NCI-H2171 treated with DMSO at 0.1 percent for 48 hours (cell line): ENCODE data around the gene VMAC.

Source experiments
- DNase-seq: peaks from one replicate; lab custom pipeline; 2025; lab: John Stamatoyannopoulos, UW

VMAC gene

DNA sequence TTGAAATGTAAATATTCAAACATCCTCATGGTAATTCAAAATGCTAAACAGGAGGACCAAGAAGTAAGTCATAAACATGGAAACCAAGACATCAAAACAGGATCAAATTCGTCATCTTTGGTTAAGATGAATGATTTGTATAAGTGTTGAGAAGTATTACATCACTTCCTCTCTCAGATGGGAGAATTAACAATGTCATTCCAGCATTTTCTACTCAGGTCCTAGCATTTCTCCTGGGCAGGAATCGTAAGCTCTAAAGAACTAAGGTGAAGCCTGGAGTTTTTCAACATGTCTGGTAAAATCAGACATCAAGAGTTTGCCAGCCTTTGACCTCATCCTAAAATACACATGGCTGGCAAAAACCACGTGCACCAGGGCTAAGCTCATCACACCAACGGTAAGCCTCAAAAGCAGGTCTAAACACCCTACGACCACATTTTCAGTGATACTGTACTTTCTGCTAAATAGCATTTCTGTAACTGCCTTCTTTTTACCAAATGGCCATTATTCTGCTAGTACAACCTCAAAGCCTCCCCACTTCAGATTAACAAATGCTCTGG is 48.4 kb downstream of the VMAC start:
- no peak for DNase-seq

- no peak for DNase-seq
These were observed 49.1 kb downstream of the VMAC start for GRCh38 chr19:5953680-5954213.

DNA sequence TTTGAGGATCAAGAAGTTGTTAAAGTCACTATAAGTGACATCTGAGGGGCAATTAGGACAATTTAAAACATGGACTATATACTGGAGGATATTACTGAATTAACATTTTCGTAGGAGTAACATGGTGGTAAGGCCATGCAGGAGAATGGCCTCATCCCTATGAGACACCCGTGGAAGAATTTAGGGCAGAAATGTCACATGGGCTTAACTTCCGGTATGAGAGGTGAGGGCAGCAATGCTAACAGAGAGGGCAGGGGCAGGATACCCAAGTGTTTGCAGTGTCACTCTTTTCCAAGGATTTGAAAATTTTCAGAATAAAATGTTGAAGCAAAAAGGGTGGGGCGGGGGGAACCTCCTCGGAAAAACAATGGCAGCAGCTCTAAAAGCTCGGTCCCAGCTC is 49.6 kb downstream of the VMAC start:
- no peak for DNase-seq

DNA sequence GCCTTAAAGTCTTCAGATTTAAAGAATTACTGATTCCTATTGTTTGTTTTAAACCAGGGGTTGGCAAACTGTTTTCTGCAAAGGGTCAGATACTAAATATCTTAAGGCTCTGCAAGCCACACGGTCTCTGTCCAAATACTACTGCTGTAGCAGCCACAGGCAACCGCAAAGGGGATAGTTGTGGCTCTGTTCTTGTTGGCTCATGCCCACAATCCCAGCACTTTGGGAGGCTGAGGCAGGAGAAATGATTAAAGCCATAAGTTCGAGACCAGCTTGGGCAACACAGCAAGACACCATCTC is 50.9 kb downstream of the VMAC start:
- DNase-seq = no peak

- DNase-seq = no peak
These were observed 51.7 kb downstream of the VMAC start for GRCh38 chr19:5956323-5956722.

- DNase-seq = no peak
These were observed 52.1 kb downstream of the VMAC start for GRCh38 chr19:5956728-5957127.

DNA sequence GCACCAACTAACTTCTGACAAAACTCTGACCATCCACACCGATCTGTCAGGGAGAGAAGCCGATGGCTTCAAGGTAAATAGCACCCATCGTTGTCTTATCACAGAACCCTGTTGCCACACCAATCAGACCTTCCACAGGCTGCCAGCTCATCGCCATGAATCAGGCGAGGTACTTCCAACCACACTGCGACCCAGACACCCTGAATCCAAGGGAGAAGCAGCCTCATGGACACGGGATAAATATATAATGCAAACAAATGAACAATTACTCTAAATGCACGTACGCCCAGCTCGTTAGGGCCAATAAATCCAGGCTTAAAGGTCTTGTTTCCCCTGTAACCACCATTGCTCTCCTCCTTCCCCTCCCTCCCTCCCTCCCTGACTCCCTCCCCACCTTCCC is 52.5 kb downstream of the VMAC start:
- DNase-seq = no peak

DNA sequence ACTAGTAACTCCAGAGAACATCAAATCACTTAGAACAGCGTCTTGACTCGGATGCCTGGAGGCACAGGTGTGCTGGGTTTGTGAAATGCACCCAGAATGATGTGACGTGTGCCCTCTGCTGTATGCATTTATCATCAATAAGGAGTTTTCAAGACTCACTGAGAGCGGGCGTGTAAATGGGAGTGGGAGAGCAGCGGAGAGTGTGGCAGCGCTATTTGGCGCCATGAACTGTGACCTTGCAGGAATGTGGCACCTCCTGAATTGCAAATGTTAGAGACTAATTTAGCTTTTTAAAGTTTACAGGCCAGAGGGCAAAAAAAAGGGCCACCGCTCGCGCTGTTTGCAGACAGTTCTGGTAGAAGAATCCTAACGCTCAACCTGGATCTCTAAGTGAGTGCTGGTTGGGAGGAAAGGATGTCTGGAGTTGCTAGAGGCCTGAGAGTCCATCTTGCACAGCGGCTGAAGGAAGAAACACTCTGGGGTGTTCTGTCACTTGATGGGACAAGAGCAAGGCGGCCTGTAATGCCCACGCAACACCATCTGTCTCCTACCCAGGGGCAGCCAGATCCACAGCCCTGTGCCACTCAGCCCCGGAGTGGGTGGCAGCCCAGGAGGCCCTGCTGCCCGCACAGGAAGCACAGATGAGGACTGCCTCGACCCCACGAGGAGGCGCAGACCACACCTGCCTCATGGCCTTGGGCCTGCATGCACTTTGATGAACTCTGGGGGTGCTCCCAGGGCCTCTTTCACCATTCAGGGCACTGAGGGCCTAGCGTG is 53.6 kb downstream of the VMAC start:
- no peak for DNase-seq

DNA sequence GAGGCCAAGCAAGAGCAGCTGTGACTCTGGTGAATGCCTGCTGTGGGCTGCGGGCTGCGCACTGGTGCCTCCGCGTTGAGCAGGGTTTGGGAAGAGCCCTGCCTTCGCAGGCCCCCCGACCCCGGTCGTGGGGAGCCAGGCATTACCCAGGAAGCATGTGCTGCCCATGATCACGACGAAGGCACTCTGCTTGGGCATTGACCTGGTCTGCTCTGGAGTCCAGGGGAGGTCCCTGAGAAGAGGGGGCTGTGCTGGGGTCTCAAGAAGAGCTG is 54.1 kb downstream of the VMAC start:
- no peak for DNase-seq

DNA sequence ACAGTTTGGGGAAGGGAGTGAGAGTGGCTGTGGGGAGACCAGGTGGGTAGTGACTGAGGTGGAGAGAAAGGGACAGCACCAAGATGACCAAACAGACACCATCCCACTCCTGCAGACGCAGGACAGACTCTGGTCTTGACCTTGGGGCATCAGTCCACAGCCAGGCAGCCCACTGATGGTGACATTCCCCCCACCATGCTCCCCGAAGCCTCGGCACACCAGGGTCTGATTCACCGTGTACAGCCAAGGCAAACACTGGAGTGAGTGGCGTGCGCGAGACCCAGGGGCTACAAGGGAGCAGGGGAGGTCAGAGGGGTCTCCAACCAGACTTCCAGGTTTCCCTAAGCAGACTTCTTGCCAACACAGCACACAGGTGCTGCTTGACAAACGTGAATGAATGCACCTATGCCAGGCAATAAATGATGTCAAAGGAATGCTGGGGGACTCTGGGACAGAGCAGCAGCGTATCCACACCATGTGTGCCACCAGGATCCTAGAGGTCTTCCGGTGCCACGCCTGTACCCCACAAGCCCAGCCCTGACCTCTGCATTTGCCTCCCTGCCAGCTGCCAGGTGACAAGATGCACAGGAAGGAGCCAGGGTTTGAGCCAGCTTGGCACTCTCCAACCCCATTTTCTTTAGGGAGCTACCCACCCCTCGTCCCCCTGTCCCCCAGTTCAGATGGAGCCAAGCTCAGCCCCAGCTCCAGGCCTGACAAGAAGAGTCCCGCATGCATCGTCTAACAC is 54.8 kb downstream of the VMAC start:
- DNase-seq = no peak
